Endothelial cell (in vitro differentiated cells): ENCODE measurements around the gene ARHGEF3. TPM values are rescaled to one million over a fixed set of nuclear protein-coding genes. Genes with fewer than 3 reads are reported as not detected.

ENCODE experiments used
- DNase-seq: peaks from one replicate; pipeline ENCODE4 v3.0.0; 2021; ENCODE audit warnings: low spot score
- H3K27ac Mint-ChIP-seq: one replicate; pipeline ENCODE4 v1.8.0; 2021; ENCODE audit warnings: mixed read lengths, inconsistent platforms; ENCODE audit not compliant: unreplicated experiment
- H3K27me3 Mint-ChIP-seq: one replicate; pipeline ENCODE4 v1.8.0; 2021; ENCODE audit warnings: mild to moderate bottlenecking, moderate library complexity, mixed read lengths, inconsistent platforms; ENCODE audit not compliant: unreplicated experiment
- H3K36me3 Mint-ChIP-seq: one replicate; pipeline ENCODE4 v1.8.0; 2021; ENCODE audit warnings: mild to moderate bottlenecking, low read depth, mixed read lengths, inconsistent platforms; ENCODE audit not compliant: unreplicated experiment
- H3K4me1 Mint-ChIP-seq: one replicate; pipeline ENCODE4 v1.8.0; 2021; ENCODE audit warnings: mild to moderate bottlenecking, mixed read lengths, inconsistent platforms; ENCODE audit not compliant: unreplicated experiment
- H3K4me3 Mint-ChIP-seq: one replicate; pipeline ENCODE4 v1.8.0; 2021; ENCODE audit warnings: mild to moderate bottlenecking, mixed read lengths, inconsistent platforms; ENCODE audit not compliant: unreplicated experiment
- H3K9me3 Mint-ChIP-seq: one replicate; pipeline ENCODE4 v1.8.0; 2021; ENCODE audit warnings: mixed read lengths, inconsistent platforms; ENCODE audit not compliant: unreplicated experiment
- CTCF ChIP-seq: fragments of 200-600 bp; sonication (generic); IDR thresholded peaks from one replicate; pipeline ENCODE4 v1.5.0; 2021; ENCODE audit warnings: antibody characterized with exemption; ENCODE audit not compliant: unreplicated experiment
- total RNA-seq: library from RNA; stranded (reverse); fragmentation: NEBNext Ultra II Directional; extraction: Animal tissue kit (Norgen Biotek cat#: 25700); gene quantifications from one replicate; pipeline ENCODE4 v1.2.1, GENCODE V29; 2021; ENCODE audit not compliant: unreplicated experiment

Gene ARHGEF3
- total RNA-seq, 1 donor from 2014 or later: 4.0 TPM

- Mint-ChIP-seq H3K27me3 (peaks cover 4% of the 10 kb centered on the region), H3K27ac (no peak overlapping the region), H3K9me3 (no peaks in the 10 kb centered on the region), H3K4me3 (no peak overlapping the region), H3K4me1 (peaks cover 18% of the 10 kb centered on the region), H3K36me3 (no peaks in the 10 kb centered on the region)
- TF ChIP-seq CTCF: no peak
- DNase-seq: no peak
Observed at GRCh38 chr3:56778893-56779292, 22.9 kb downstream of the ARHGEF3 start.

- H3K27me3 Mint-ChIP-seq: peaks cover 4% of the 10 kb centered on the region
- no peak for DNase-seq
- no peak overlapping the region for H3K4me3 Mint-ChIP-seq
- no peak overlapping the region for H3K27ac Mint-ChIP-seq
- TF ChIP-seq CTCF: no peak
- no peaks in the 10 kb centered on the region for H3K36me3 Mint-ChIP-seq
- H3K4me1 Mint-ChIP-seq: peaks cover 3% of the 10 kb centered on the region
- H3K9me3 Mint-ChIP-seq: no peaks in the 10 kb centered on the region
Observed at GRCh38 chr3:56776556-56776950, 25.2 kb downstream of the ARHGEF3 start.

- H3K27me3 Mint-ChIP-seq: peaks cover 4% of the 10 kb centered on the region
- no peak for DNase-seq
- H3K36me3 Mint-ChIP-seq: no peaks in the 10 kb centered on the region
- no peak for TF ChIP-seq CTCF
- no peak overlapping the region for H3K27ac Mint-ChIP-seq
- no peak overlapping the region for H3K4me3 Mint-ChIP-seq
- no peaks in the 10 kb centered on the region for H3K9me3 Mint-ChIP-seq
- peaks cover 3% of the 10 kb centered on the region for H3K4me1 Mint-ChIP-seq
Observed at GRCh38 chr3:56775838-56776555, 25.8 kb downstream of the ARHGEF3 start.

- no peak overlapping the region for H3K4me3 Mint-ChIP-seq
- TF ChIP-seq CTCF: no peak
- no peak overlapping the region for H3K27ac Mint-ChIP-seq
- H3K4me1 Mint-ChIP-seq: peaks cover 3% of the 10 kb centered on the region
- no peaks in the 10 kb centered on the region for H3K9me3 Mint-ChIP-seq
- peaks cover 4% of the 10 kb centered on the region for H3K27me3 Mint-ChIP-seq
- no peak for DNase-seq
- H3K36me3 Mint-ChIP-seq: no peaks in the 10 kb centered on the region
Observed at GRCh38 chr3:56775445-56775837, 26.3 kb downstream of the ARHGEF3 start.

- H3K9me3 Mint-ChIP-seq: no peaks in the 10 kb centered on the region
- H3K27me3 Mint-ChIP-seq: peaks cover 2% of the 10 kb centered on the region
- no peak for DNase-seq
- H3K4me3 Mint-ChIP-seq: no peak overlapping the region
- no peaks in the 10 kb centered on the region for H3K36me3 Mint-ChIP-seq
- H3K4me1 Mint-ChIP-seq: peaks cover 3% of the 10 kb centered on the region
- H3K27ac Mint-ChIP-seq: no peak overlapping the region
- no peak for TF ChIP-seq CTCF
Observed at GRCh38 chr3:56773986-56774385, 27.8 kb downstream of the ARHGEF3 start.
